ENCODE measurements around the gene NKAIN4. TPM values are rescaled to one million over a fixed set of nuclear protein-coding genes. Genes with fewer than 3 reads are reported as not detected.

NKAIN4 gene
- total and polyA plus RNA-seq, 2 experiments from 2014 or later: 12.6 to 13.2 TPM

GRCh38 chr20:63220696-63221399 is 33.4 kb downstream of the NKAIN4 start:
- Histone ChIP-seq H3K79me2 (replicated peaks; ENCODE audit: insufficient read depth) (no peaks in the 10 kb centered on the region), H3K4me1 (ENCODE audit: insufficient read depth) (no peaks in the 10 kb centered on the region; the same call in 1 of the 2 replicates), H3K4me2 (no peak overlapping the region), H3K27ac (ENCODE audit: low read depth) (no peak overlapping the region), H3F3A (replicated peaks; ENCODE audit: low read depth) (peaks cover 3% of the 10 kb centered on the region; the same call in 1 of the 2 replicates), H3K27me3 (ENCODE audit: insufficient read depth) (no peaks in the 10 kb centered on the region), H4K20me1 (replicated peaks; ENCODE audit: insufficient read depth) (no peaks in the 10 kb centered on the region), H3K4me3 (no peak overlapping the region), H3K36me3 (ENCODE audit: insufficient read depth) (no peaks in the 10 kb centered on the region), H3K9me2 (ENCODE audit: insufficient read depth) (no peaks in the 10 kb centered on the region), H2AFZ (no peak overlapping the region)
- DNase-seq (ENCODE audit: low spot score): no peak
- TF ChIP-seq ZNF331 (CRISPR knock-in tag; IDR thresholded peaks at IDR 0.05; ENCODE audit: low read depth): no peak
- TF ChIP-seq, protein P1, sequence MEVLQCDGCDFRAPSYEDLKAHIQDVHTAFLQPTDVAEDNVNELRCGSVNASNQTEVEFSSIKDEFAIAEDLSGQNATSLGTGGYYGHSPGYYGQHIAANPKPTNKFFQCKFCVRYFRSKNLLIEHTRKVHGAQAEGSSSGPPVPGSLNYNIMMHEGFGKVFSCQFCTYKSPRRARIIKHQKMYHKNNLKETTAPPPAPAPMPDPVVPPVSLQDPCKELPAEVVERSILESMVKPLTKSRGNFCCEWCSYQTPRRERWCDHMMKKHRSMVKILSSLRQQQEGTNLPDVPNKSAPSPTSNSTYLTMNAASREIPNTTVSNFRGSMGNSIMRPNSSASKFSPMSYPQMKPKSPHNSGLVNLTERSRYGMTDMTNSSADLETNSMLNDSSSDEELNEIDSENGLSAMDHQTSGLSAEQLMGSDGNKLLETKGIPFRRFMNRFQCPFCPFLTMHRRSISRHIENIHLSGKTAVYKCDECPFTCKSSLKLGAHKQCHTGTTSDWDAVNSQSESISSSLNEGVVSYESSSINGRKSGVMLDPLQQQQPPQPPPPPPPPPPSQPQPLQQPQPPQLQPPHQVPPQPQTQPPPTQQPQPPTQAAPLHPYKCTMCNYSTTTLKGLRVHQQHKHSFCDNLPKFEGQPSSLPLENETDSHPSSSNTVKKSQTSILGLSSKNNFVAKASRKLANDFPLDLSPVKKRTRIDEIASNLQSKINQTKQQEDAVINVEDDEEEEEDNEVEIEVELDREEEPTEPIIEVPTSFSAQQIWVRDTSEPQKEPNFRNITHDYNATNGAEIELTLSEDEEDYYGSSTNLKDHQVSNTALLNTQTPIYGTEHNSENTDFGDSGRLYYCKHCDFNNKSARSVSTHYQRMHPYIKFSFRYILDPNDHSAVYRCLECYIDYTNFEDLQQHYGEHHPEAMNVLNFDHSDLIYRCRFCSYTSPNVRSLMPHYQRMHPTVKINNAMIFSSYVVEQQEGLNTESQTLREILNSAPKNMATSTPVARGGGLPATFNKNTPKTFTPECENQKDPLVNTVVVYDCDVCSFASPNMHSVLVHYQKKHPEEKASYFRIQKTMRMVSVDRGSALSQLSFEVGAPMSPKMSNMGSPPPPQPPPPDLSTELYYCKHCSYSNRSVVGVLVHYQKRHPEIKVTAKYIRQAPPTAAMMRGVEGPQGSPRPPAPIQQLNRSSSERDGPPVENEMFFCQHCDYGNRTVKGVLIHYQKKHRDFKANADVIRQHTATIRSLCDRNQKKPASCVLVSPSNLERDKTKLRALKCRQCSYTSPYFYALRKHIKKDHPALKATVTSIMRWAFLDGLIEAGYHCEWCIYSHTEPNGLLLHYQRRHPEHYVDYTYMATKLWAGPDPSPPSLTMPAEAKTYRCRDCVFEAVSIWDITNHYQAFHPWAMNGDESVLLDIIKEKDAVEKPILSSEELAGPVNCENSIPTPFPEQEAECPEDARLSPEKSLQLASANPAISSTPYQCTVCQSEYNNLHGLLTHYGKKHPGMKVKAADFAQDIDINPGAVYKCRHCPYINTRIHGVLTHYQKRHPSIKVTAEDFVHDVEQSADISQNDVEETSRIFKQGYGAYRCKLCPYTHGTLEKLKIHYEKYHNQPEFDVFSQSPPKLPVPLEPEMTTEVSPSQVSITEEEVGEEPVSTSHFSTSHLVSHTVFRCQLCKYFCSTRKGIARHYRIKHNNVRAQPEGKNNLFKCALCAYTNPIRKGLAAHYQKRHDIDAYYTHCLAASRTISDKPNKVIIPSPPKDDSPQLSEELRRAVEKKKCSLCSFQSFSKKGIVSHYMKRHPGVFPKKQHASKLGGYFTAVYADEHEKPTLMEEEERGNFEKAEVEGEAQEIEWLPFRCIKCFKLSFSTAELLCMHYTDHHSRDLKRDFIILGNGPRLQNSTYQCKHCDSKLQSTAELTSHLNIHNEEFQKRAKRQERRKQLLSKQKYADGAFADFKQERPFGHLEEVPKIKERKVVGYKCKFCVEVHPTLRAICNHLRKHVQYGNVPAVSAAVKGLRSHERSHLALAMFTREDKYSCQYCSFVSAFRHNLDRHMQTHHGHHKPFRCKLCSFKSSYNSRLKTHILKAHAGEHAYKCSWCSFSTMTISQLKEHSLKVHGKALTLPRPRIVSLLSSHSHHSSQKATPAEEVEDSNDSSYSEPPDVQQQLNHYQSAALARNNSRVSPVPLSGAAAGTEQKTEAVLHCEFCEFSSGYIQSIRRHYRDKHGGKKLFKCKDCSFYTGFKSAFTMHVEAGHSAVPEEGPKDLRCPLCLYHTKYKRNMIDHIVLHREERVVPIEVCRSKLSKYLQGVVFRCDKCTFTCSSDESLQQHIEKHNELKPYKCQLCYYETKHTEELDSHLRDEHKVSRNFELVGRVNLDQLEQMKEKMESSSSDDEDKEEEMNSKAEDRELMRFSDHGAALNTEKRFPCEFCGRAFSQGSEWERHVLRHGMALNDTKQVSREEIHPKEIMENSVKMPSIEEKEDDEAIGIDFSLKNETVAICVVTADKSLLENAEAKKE (CRISPR knock-in tag; IDR thresholded peaks at IDR 0.05): no peak
- TF ChIP-seq STAT1 (IDR thresholded peaks at IDR 0.05; ENCODE audit: unreplicated experiment): no peak
- TF ChIP-seq REST (IDR thresholded peaks at IDR 0.05; ENCODE audit: unreplicated experiment): no peak
- no peak for TF ChIP-seq ETS1 (IDR thresholded peaks at IDR 0.05)
- TF ChIP-seq POLR2AphosphoS5 (IDR thresholded peaks at IDR 0.05; ENCODE audit: low read depth): no peak
- no peak for TF ChIP-seq NANOG (IDR thresholded peaks at IDR 0.05; ENCODE audit: borderline replicate concordance)
- H3K27me3 Mint-ChIP-seq (ENCODE audit: insufficient read depth, low read depth, poor library complexity): peaks cover 16% of the 10 kb centered on the region
- H3K4me3 Mint-ChIP-seq: no peak overlapping the region
- ATAC-seq: no peak
- H3K4me1 Mint-ChIP-seq: peaks cover 19% of the 10 kb centered on the region
- no peaks in the 10 kb centered on the region for H3K9me3 Mint-ChIP-seq
- no peak overlapping the region for H3K27ac Mint-ChIP-seq
- no peaks in the 10 kb centered on the region for H3K36me3 Mint-ChIP-seq (ENCODE audit: low read depth)
